Measurements from ENCODE around the gene HIVEP3.

GRCh38 chr1:41539999-41540398 lies 378.7 kb downstream of the HIVEP3 start:
- TF ChIP-seq RCOR1 (IDR thresholded peaks at IDR 0.05; ENCODE audit: low read length): no peak
- TF ChIP-seq, protein P1, sequence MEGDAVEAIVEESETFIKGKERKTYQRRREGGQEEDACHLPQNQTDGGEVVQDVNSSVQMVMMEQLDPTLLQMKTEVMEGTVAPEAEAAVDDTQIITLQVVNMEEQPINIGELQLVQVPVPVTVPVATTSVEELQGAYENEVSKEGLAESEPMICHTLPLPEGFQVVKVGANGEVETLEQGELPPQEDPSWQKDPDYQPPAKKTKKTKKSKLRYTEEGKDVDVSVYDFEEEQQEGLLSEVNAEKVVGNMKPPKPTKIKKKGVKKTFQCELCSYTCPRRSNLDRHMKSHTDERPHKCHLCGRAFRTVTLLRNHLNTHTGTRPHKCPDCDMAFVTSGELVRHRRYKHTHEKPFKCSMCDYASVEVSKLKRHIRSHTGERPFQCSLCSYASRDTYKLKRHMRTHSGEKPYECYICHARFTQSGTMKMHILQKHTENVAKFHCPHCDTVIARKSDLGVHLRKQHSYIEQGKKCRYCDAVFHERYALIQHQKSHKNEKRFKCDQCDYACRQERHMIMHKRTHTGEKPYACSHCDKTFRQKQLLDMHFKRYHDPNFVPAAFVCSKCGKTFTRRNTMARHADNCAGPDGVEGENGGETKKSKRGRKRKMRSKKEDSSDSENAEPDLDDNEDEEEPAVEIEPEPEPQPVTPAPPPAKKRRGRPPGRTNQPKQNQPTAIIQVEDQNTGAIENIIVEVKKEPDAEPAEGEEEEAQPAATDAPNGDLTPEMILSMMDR (IDR thresholded peaks at IDR 0.05): no peak
- TF ChIP-seq EZH2phosphoT487 (IDR thresholded peaks at IDR 0.05; ENCODE audit: borderline replicate concordance, low read depth): no peak
- no peak for TF ChIP-seq MEF2A (IDR thresholded peaks at IDR 0.05; ENCODE audit: borderline replicate concordance, low read depth)
- no peak for TF ChIP-seq POLR2AphosphoS5 (IDR thresholded peaks at IDR 0.05; ENCODE audit: low read depth, low read length)
- TF ChIP-seq, protein P2, sequence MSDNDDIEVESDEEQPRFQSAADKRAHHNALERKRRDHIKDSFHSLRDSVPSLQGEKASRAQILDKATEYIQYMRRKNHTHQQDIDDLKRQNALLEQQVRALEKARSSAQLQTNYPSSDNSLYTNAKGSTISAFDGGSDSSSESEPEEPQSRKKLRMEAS (IDR thresholded peaks at IDR 0.05; ENCODE audit: low read depth): no peak
- no peak for TF ChIP-seq RAD21 (IDR thresholded peaks at IDR 0.05; ENCODE audit: low read length)
- TF ChIP-seq, protein P3, sequence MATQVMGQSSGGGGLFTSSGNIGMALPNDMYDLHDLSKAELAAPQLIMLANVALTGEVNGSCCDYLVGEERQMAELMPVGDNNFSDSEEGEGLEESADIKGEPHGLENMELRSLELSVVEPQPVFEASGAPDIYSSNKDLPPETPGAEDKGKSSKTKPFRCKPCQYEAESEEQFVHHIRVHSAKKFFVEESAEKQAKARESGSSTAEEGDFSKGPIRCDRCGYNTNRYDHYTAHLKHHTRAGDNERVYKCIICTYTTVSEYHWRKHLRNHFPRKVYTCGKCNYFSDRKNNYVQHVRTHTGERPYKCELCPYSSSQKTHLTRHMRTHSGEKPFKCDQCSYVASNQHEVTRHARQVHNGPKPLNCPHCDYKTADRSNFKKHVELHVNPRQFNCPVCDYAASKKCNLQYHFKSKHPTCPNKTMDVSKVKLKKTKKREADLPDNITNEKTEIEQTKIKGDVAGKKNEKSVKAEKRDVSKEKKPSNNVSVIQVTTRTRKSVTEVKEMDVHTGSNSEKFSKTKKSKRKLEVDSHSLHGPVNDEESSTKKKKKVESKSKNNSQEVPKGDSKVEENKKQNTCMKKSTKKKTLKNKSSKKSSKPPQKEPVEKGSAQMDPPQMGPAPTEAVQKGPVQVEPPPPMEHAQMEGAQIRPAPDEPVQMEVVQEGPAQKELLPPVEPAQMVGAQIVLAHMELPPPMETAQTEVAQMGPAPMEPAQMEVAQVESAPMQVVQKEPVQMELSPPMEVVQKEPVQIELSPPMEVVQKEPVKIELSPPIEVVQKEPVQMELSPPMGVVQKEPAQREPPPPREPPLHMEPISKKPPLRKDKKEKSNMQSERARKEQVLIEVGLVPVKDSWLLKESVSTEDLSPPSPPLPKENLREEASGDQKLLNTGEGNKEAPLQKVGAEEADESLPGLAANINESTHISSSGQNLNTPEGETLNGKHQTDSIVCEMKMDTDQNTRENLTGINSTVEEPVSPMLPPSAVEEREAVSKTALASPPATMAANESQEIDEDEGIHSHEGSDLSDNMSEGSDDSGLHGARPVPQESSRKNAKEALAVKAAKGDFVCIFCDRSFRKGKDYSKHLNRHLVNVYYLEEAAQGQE (IDR thresholded peaks at IDR 0.05; ENCODE audit: low read depth, low read length): no peak
